Measurements from ENCODE around the gene CETP. TPM values are rescaled to one million over a fixed set of nuclear protein-coding genes. Genes with fewer than 3 reads are reported as not detected.

CETP gene
- total and polyA plus RNA-seq, 2 donors (not counting 1 experiment from before 2014, with no cell fraction given) = 0.06 TPM; not detected in 1

- no peaks in the 10 kb centered on the region for H4K20me1 ChIP-seq (ENCODE audit: control insufficient read depth, extremely low read depth, insufficient read depth, low read length)
- H3K27ac ChIP-seq (ENCODE audit: insufficient read depth, low read length) = no peak overlapping the region
- H3K4me2 ChIP-seq (ENCODE audit: extremely low read depth, insufficient read depth, low read length) = no peak overlapping the region
- H3K4me1 ChIP-seq (ENCODE audit: control insufficient read depth, extremely low read depth, insufficient read depth, low read length) = peaks cover 3% of the 10 kb centered on the region
- H3K79me2 ChIP-seq (ENCODE audit: control insufficient read depth, insufficient read depth, low read length) = peaks cover 23% of the 10 kb centered on the region
- no peaks in the 10 kb centered on the region for H3K9me3 ChIP-seq (ENCODE audit: control insufficient read depth, insufficient read depth, low read depth, low read length)
- no peak overlapping the region for H2AFZ ChIP-seq (ENCODE audit: low read length)
- no peak for TF ChIP-seq CTCF (conservative IDR thresholded peaks at IDR 0.05 in 1 of 2, IDR thresholded peaks at IDR 0.05 in 1 of 2; ENCODE audit: low read depth in 1 of 2, low read length in 2 of 2)
- no peak for TF ChIP-seq EZH2 (IDR thresholded peaks at IDR 0.05; ENCODE audit: low read length, missing control alignments)
- H3K27me3 ChIP-seq (ENCODE audit: control insufficient read depth, insufficient read depth, low read length) = no peaks in the 10 kb centered on the region
- H3K9ac ChIP-seq (ENCODE audit: insufficient read depth, low read length) = no peak overlapping the region
- DNase-seq (ENCODE audit: low read depth in 2 of 2) = no peak
- H3K36me3 ChIP-seq (ENCODE audit: control insufficient read depth, insufficient read depth, low read length) = peaks cover 2% of the 10 kb centered on the region
- no peak overlapping the region for H3K4me3 ChIP-seq (replicated peaks in 1 of 4; ENCODE audit: control extremely low read depth in 1 of 4, insufficient read depth in 1 of 4, low read depth in 3 of 4, low read length in 4 of 4)
Observed at GRCh38 chr16:57007050-57007449, 45.3 kb downstream of the CETP start.

GRCh38 chr16:57007530-57007929 is 45.8 kb downstream of the CETP start:
- Histone ChIP-seq H4K20me1 (ENCODE audit: control insufficient read depth, extremely low read depth, insufficient read depth, low read length) (no peaks in the 10 kb centered on the region), H3K79me2 (ENCODE audit: control insufficient read depth, insufficient read depth, low read length) (peaks cover 24% of the 10 kb centered on the region), H2AFZ (ENCODE audit: low read length) (no peak overlapping the region), H3K9me3 (ENCODE audit: control insufficient read depth, insufficient read depth, low read depth, low read length) (no peaks in the 10 kb centered on the region), H3K36me3 (ENCODE audit: control insufficient read depth, insufficient read depth, low read length) (peaks cover 2% of the 10 kb centered on the region), H3K27me3 (ENCODE audit: control insufficient read depth, insufficient read depth, low read length) (no peaks in the 10 kb centered on the region), H3K4me2 (ENCODE audit: extremely low read depth, insufficient read depth, low read length) (no peak overlapping the region), H3K9ac (ENCODE audit: insufficient read depth, low read length) (no peak overlapping the region), H3K27ac (ENCODE audit: insufficient read depth, low read length) (no peak overlapping the region), H3K4me1 (ENCODE audit: control insufficient read depth, extremely low read depth, insufficient read depth, low read length) (peaks cover 3% of the 10 kb centered on the region), H3K4me3 (replicated peaks in 1 of 4; ENCODE audit: control extremely low read depth in 1 of 4, insufficient read depth in 1 of 4, low read depth in 3 of 4, low read length in 4 of 4) (no peak overlapping the region)
- TF ChIP-seq EZH2 (IDR thresholded peaks at IDR 0.05; ENCODE audit: low read length, missing control alignments) = no peak
- no peak for TF ChIP-seq CTCF (conservative IDR thresholded peaks at IDR 0.05 in 1 of 2, IDR thresholded peaks at IDR 0.05 in 1 of 2; ENCODE audit: low read depth in 1 of 2, low read length in 2 of 2)
- DNase-seq (ENCODE audit: low read depth in 2 of 2) = no peak

GRCh38 chr16:57008440-57008839 is 46.7 kb downstream of the CETP start:
- H3K9ac ChIP-seq (ENCODE audit: insufficient read depth, low read length) = no peak overlapping the region
- H2AFZ ChIP-seq (ENCODE audit: low read length) = no peak overlapping the region
- peaks cover 20% of the 10 kb centered on the region for H3K79me2 ChIP-seq (ENCODE audit: control insufficient read depth, insufficient read depth, low read length)
- TF ChIP-seq EZH2 (IDR thresholded peaks at IDR 0.05; ENCODE audit: low read length, missing control alignments) (no peak), CTCF (conservative IDR thresholded peaks at IDR 0.05 in 1 of 2, IDR thresholded peaks at IDR 0.05 in 1 of 2; ENCODE audit: low read depth in 1 of 2, low read length in 2 of 2) (no peak)
- no peak overlapping the region for H3K4me2 ChIP-seq (ENCODE audit: extremely low read depth, insufficient read depth, low read length)
- H3K27me3 ChIP-seq (ENCODE audit: control insufficient read depth, insufficient read depth, low read length) = no peaks in the 10 kb centered on the region
- peaks cover 2% of the 10 kb centered on the region for H3K36me3 ChIP-seq (ENCODE audit: control insufficient read depth, insufficient read depth, low read length)
- H3K27ac ChIP-seq (ENCODE audit: insufficient read depth, low read length) = no peak overlapping the region
- H3K9me3 ChIP-seq (ENCODE audit: control insufficient read depth, insufficient read depth, low read depth, low read length) = no peaks in the 10 kb centered on the region
- peaks cover 3% of the 10 kb centered on the region for H3K4me1 ChIP-seq (ENCODE audit: control insufficient read depth, extremely low read depth, insufficient read depth, low read length)
- H4K20me1 ChIP-seq (ENCODE audit: control insufficient read depth, extremely low read depth, insufficient read depth, low read length) = no peaks in the 10 kb centered on the region
- DNase-seq (ENCODE audit: low read depth in 2 of 2) = no peak
- no peak overlapping the region for H3K4me3 ChIP-seq (replicated peaks in 1 of 4; ENCODE audit: control extremely low read depth in 1 of 4, insufficient read depth in 1 of 4, low read depth in 3 of 4, low read length in 4 of 4)

Measured in fibroblast of lung (primary cell).